Stimulated activated CD4-positive, alpha-beta T cell treated with anti-CD3 and anti-CD28 coated beads, Interleukin-12 subunit alpha, Interleukin-12 subunit beta, amount 100 ng/mL, for 4 hours (primary cell): Measurements from ENCODE around the gene ABCA9.
"Not testable (repeated sequence)": the region's sequence is repeated elsewhere in the genome, so short reads cannot be mapped to it uniquely, and the experiment has no call there.

Experiments
- DNase-seq: peaks from one replicate; pipeline ENCODE4 v3.0.0-alpha.2; 2020

The ABCA9 gene

DNA sequence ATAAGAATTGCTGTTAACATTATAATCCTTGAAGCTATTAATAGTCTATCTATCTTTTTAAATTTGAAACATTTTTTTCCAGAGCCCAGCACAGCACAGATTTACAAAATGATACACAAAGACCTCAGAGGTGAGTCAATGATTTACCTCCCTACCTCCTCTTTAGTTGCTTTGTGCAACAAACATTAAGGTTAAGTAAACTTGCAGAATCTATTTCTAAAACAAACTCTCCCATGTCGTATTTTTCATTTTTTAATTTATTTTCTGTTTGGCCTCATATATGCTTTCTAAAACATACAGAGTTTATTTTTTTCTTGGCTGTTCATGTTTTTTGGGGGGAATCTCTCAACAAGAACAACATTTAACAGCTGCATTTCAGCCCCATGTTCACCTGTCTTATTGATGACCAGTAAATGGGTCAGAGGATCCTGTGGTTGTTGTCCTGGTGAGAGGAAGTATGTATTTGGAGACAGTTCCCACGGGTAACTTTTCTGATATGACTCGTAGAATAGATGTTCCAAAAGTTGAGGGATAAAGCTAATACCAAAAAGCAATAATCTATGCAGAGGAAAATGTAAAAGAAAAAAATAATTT is 42.6 kb downstream of the ABCA9 start:
- DNase-seq = no peak

DNA sequence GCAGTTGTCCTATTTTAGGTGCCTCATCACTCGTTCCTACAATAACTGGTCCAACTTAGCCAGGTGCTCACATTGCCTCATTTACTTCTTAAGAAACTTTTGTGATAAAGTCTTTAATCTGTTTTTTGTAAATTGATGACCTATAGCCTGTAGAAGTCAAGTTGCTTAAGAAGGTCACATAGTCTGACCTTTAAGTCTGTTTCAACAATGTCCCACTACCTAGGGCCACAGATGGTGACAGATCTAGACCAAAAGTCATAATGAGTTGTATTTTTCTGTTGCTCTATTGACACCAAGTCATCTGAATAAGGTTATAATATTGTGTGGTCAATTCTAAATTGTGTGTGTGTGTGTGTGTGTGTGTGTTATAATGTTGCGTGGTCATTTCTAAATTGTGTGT is 45.1 kb downstream of the ABCA9 start:
- no peak for DNase-seq

- DNase-seq = no peak
Observed at GRCh38 chr17:69012895-69013805, 47.6 kb downstream of the ABCA9 start.

- DNase-seq = no peak
Observed at GRCh38 chr17:69009930-69010329, 50.8 kb downstream of the ABCA9 start.

DNA sequence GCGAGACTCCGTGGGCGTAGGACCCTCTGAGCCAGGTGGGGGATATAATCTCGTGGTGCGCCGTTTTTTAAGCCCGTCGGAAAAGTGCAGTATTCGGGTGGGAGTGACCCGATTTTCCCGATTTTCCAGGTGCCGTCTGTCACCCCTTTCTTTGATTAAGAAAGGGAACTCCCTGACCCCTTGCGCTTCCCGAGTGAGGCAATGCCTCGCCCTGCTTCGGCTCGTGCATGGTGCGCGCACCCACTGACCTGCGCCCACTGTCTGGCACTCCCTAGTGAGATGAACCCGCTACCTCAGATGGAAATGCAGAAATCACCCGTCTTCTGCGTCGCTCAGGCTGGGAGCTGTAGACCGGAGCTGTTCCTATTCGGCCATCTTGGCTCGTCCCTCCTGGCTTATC is 56.0 kb downstream of the ABCA9 start:
- not testable (repeated sequence) for DNase-seq

- not testable (repeated sequence) for DNase-seq
Observed at GRCh38 chr17:68999743-69000142, 61.0 kb downstream of the ABCA9 start.

GRCh38 chr17:68993112-68993511 is 67.6 kb downstream of the ABCA9 start:
- no peak for DNase-seq

DNA sequence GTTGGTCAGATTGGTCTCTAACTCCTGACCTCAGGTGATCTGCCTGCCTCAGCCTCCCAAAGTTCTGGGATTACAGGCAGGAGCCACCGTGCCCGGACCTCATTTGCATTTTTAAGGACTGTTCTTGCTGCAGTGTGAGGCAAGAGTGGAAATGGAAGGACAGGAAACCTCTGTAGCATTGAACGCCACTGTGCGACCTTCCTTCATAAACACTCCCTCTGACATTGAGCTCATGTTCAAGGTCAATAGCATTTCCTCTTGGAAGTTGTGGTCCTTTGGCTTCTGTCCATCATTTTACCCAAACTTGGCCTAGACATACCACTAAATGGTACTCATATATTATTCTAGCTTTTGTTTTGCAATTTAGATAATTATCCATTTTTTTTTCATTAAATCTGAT is 72.8 kb downstream of the ABCA9 start:
- no peak for DNase-seq

GRCh38 chr17:68981288-68981687 is 79.4 kb downstream of the ABCA9 start:
- no peak for DNase-seq

DNA sequence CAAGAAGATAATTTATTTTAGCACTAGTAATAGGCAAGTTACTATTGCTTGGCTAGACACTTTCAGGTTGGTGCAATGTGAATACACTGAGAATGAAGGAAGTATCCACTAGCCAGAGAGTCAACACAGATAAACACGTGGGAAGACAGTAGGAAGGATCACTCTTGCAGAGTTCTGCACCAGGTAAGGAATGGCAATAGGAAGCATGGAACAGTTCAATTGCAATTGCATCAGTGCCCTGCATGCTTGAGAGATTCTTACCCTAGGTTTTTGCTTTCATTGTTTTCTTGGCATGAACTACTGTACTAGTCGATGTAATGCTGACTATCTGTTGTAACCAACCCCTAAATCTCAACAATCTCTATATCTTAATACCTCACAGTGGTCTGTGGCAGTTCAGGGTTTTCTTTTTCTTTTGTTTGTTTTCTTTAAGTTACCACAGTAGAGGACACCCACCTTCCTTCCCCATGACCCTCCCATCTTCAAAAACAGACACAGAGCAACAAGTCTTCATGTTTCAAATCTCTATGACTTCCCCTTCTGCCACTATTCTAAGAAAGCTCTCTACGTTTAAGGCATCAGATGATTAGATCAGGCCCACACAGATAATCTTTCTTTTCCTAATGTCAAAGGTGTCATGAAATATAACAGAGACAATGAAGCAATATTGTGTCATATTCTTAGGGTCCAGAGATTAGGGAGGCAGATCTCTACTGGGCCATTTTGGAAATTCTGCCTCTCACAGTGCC is 87.5 kb downstream of the ABCA9 start:
- DNase-seq = no peak

- DNase-seq = no peak
Observed at GRCh38 chr17:68972119-68972704, 88.5 kb downstream of the ABCA9 start.

DNA sequence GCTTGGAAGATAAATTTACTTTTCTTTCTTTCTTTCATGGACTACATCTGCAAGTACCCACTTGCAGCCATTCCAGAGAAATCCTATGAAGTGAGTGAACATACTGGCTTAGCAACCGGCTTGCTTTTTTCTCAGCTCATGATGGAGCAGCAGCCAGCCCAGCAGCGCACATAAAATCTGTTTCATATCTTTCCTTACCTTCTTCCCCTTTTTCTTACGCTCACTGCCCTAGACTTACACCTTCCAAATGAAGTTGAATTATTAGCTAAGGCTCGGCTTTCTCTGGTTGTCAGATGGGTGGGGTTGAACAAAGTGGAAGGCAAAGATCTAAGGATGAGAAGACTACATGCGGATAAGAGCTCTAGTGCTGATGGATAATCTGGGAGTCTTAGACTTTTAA is 91.6 kb downstream of the ABCA9 start:
- DNase-seq = no peak

GRCh38 chr17:68963958-68964357 is 96.8 kb downstream of the ABCA9 start:
- DNase-seq = no peak

DNA sequence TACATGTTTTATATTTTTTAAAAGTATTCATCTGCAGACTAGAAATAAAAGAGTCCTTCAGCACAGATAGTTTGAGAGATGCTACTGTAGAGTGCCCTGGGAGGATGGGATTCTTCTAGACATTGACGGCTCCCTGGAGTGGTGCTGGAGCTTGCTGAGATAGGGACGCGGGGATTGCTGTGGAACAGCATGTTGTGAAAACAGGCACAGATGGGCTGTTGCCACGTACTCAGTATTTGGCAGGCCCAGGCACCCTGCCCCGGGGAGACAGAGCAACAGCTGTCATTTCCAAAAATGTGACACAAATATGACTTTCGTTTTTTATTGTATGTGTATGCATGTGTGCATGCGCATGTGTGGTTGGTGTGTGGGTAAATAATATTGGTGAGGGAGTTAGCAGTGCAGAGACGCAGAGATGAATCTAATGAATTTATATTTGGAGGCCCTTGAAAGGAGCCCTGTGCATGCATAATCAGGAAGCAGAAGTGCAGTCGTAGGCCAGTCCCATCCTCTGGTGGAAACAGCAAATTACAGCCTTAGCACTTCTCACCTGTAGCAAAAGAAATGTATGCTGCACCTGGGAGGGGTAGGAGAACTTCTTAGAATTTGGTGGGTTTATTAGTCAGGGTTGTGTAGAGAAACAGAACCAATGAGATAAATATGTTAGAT is 99.4 kb downstream of the ABCA9 start:
- DNase-seq = no peak

DNA sequence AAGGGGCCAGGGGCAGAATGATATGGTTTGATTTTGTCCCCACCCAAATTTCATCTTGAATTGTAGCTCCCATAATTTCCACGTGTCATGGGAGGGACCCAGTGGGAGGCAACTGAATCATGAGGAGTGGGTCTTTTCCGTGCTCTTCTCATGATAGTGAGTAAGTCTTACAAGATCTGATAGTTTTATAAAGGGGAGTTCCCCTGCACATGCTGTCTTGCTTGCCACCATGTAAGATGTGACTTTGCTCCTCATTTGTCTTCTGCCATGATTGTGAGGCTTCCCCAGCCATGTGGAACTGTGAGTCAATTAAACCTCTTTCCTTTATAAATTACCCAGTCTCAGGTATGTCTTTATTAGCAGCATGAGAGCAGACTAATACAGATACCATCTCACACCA is 101.6 kb downstream of the ABCA9 start:
- DNase-seq = not testable (repeated sequence)

DNA sequence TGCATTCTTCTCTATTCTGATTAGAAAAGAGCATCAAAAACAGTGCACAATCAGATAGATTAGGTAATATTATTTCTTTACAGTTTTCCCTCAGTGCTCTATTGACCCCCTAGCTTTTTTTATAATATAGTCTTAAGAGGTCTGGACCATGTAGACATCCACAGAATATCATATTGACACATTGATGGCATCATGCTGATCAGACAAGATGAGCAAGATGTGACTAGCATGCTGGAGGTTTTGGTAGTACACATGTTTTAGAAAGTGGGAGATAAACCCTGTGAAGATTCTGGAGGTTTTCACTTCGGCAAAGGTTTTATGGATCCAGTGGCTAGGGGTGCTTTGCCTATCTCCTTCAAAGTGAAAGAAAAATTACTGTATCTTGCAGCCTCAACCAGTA is 102.8 kb downstream of the ABCA9 start:
- no peak for DNase-seq

DNA sequence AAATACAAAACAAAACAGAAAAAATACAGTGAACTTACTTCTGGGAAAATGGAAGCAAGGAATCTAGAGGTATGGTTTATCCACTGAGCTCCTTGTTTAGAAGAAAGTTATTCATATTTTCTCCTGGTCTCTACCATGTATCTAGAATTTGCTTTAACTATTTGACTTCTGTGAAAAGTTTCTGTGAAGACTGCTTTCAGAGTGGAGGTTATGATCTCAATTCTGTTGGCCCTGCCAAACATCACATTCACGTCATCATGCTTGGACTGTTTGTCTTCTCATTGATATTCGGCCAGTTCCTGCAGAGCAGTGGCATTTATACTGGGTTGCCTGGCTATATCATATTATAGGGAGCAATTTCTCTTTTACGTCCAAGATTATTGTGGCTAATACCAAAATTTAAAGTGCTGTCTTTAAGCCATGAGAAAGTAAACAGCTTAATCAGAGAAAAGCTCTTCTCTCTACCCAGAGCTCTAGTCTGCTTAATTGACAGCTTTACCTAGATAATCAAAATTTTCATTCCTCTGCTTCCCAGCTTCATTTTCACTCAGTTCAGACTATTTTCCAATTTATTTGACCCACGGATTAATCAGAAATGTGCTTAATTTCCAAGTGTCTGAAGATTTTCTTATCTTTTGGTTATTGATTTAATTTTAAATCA is 105.4 kb downstream of the ABCA9 start, which contains the start of gene ABCA8:
ABCA8 (minus strand) TSS at position 212 of the 661 bp plus-strand sequence. CDS start 13,358 bp downstream, outside the sequence.
- DNase-seq = no peak

DNA sequence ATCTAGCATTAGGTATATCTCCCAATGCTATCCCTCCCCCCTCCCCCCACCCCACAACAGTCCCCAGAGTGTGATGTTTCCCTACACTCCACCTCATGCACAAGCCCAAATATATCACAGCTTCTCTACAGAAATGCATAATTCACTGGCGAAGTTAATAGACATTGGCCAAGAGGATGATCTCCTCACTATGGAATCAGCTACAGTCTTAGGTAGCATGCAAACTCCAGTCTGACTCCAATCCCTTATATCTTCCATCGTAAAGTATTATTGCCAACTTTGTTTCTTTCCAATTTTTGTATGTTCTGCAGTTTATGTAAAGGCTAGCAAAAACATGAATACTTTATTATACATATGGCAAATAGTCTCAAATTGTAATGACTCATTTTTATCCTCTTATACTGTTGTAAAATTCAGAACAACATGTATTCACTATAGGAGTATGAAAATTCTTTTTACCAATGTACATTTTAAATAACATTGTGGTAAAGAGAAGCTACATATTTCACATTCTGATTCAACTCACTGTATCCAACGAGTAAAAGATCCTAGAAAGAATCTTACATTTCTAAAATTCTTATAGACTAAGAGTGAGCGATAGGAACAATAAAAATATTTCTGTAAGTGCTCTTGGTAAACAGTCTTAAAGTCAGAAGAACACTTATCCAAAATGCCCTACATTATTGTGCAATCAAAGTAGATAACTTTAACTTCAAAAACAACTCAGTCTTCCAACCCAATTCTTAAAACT is 106.4 kb downstream of the ABCA9 start:
- DNase-seq = no peak

DNA sequence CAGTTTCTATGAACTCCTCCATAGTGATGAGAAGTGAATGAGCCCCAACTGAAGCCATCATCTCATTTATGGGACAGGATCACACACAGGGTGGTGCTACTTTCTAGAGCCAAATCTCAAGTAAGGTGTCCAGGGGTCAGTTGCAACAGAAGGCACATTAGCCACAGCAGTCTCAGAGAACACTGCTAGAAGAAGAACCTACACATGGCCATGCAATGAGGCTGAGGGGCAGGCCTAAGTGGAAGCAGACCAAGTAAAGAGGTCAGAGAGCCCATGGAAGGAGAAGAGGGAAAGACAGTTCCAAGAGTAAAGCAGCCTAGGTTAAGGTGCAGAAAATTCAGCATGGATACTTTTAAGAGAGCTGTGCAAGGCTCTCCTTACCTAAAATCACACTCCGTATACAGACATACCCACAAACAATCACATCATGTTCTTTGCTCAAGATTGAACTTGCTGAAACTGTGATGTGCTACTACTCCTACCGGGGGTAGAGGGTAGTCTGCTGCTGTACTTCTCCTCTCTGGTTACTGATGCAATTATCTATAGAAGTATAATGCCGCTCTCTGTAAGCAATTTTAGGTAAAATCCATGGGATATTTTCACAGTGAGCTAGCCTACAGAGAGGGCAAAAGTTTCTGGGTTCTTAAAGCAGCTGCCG is 107.3 kb downstream of the ABCA9 start:
- DNase-seq = no peak

- DNase-seq = no peak
Observed at GRCh38 chr17:68950725-68951124, 110.0 kb downstream of the ABCA9 start.

GRCh38 chr17:68947868-68948267 is 112.9 kb downstream of the ABCA9 start:
- not testable (repeated sequence) for DNase-seq
